RWPE1 (cell line): Measurements from ENCODE around the gene DDIT4.

Experiments used
- CTCF ChIA-PET: fragments of 350-600 bp; sonication (Branson Sonifier 250); formaldehyde crosslinking; extraction: SDS; loops from one replicate; lab custom pipeline; 2021; lab: Yijun Ruan, JAX
- POLR2A ChIA-PET: fragments of 400-600 bp; formaldehyde crosslinking; extraction: SDS; loops from one replicate; lab custom pipeline; 2020; ENCODE audit warnings: antibody characterized with exemption; ENCODE audit not compliant: low non-redundant PET; lab: Yijun Ruan, JAX
- DNase-seq: peaks from one replicate; pipeline ENCODE4 v3.0.0; 2012; ENCODE audit warnings: low spot score
- H3K27ac ChIP-seq: fragments of 450-650 bp; 2 replicates; pipeline ENCODE4 v1.5.1; 2017
- CTCF ChIP-seq: fragments of 450-650 bp; conservative IDR thresholded peaks from 2 replicates; pipeline ENCODE4 v1.5.1; 2017; ENCODE audit warnings: low read depth, mild to moderate bottlenecking

Gene DDIT4

GRCh38 chr10:72270607-72271281 is 3.0 kb upstream of the DDIT4 start:
- H3K27ac ChIP-seq, result peak overlapping the region; percentile 100
- ChIA-PET CTCF (interaction anchor here (0.7 kb wide), 1 partner anchor 10 kb away, joined by 3 read pairs; no protein-coding TSS in a partner anchor), POLR2A (interaction anchor here (0.6 kb wide), 1 partner anchor 10 kb away, joined by 4 read pairs; no protein-coding TSS in a partner anchor)
- no peak for TF ChIP-seq CTCF
- no peak for DNase-seq

- POLR2A ChIA-PET, result interaction anchor here (0.6 to 6.9 kb wide), 21 partner anchors 9 to 778 kb away, joined by 3 to 86 read pairs (median 4); no protein-coding TSS in a partner anchor
- DNase-seq, result peak; percentile 90
- TF ChIP-seq CTCF, result no peak
- CTCF ChIA-PET, result interaction anchor here (0.6 to 3.8 kb wide), 5 partner anchors 10 to 759 kb away, joined by 4 to 16 read pairs (median 5); no protein-coding TSS in a partner anchor
- peak overlapping the region; percentile 100 for H3K27ac ChIP-seq
Measured at GRCh38 chr10:72272689-72273409, 875 bp upstream of the DDIT4 start.

GRCh38 chr10:72274213-72274729 is 547 bp downstream of the DDIT4 start:
- no peak for DNase-seq
- POLR2A ChIA-PET, result interaction anchor here (0.6 to 6.9 kb wide), 12 partner anchors 14 to 102 kb away, joined by 3 to 86 read pairs (median 4); no protein-coding TSS in a partner anchor
- CTCF ChIA-PET, result interaction anchor here (0.5 to 3.8 kb wide), 21 partner anchors 9 to 1808 kb away, joined by 3 to 29 read pairs (median 5); partner anchors contain the start of genes ANAPC16 and ASCC1
- TF ChIP-seq CTCF, result no peak
- H3K27ac ChIP-seq, result peak overlapping the region; percentile 100

GRCh38 chr10:72274730-72275350 is 1.1 kb downstream of the DDIT4 start:
- CTCF ChIA-PET, result interaction anchor here (0.5 to 3.8 kb wide), 24 partner anchors 9 to 226 kb away, joined by 3 to 29 read pairs (median 4); partner anchors contain the start of genes ANAPC16 and ASCC1
- no peak for DNase-seq
- H3K27ac ChIP-seq, result peak overlapping the region; percentile 100
- TF ChIP-seq CTCF, result peak; percentile 61
- POLR2A ChIA-PET, result interaction anchor here (0.6 to 6.9 kb wide), 7 partner anchors 11 to 58 kb away, joined by 3 to 86 read pairs (median 8); no protein-coding TSS in a partner anchor

- H3K27ac ChIP-seq, result peak overlapping the region; percentile 100
- TF ChIP-seq CTCF, result no peak
- ChIA-PET POLR2A (interaction anchor here (0.6 to 6.9 kb wide), 10 partner anchors 12 to 61 kb away, joined by 3 to 86 read pairs (median 8); no protein-coding TSS in a partner anchor), CTCF (interaction anchor here (0.6 to 3.8 kb wide), 22 partner anchors 15 to 226 kb away, joined by 3 to 29 read pairs (median 4); partner anchors contain the start of genes ANAPC16 and ASCC1)
- no peak for DNase-seq
Measured at GRCh38 chr10:72275351-72276012, 1.8 kb downstream of the DDIT4 start.
